GM12865 (cell line): ENCODE results near the gene LYPD6B.

Experiments
- DNase-seq: peaks from one replicate; pipeline ENCODE4 v3.0.0; 2010; ENCODE audit warnings: low read depth
- H3K4me3 ChIP-seq: 2 replicates; pipeline ENCODE4 v1.5.1; 2011; ENCODE audit warnings: mild to moderate bottlenecking, low read depth, low read length, control low read depth
- TF ChIP-seq, protein P1 (sequence below): IDR thresholded peaks from 2 replicates; pipeline ENCODE4 v1.5.1; 2011; ENCODE audit warnings: low read length, control low read depth, low read depth, inconsistent platforms; ENCODE audit not compliant: insufficient read depth; ENCODE audit errors: missing control alignments

The LYPD6B gene

DNA sequence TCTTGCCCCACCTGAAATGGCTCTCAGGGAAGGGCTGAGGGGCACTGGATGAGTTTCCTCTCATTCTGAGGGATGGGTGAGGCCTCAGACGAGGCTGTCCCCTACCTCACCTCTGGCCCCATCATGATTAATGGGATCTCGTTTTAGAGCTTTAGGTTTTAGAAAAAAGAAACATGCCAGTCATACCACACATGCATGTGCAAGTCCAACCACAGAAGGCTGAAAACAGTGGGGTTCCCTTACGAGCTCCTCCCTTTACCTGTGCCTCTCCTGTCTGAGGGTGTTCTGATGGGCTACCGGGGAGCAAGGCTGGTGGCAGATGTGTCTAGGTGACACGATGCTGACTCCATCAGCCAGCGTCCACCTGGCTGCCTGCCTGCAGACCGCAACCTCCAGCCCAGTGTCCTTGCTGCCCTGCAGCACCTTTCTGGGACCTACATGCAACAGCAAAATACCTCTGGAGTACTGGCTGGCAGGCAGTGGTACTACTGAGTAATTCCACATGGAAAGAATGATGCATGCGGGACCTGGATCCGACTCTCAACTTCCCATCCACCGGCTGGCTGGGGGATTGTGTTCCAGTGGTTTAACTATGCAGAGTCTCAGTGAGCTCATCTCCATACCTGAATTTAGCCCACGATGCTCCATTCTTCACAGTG, 9.1 kb upstream of the LYPD6B start:
- TF ChIP-seq, protein P1, sequence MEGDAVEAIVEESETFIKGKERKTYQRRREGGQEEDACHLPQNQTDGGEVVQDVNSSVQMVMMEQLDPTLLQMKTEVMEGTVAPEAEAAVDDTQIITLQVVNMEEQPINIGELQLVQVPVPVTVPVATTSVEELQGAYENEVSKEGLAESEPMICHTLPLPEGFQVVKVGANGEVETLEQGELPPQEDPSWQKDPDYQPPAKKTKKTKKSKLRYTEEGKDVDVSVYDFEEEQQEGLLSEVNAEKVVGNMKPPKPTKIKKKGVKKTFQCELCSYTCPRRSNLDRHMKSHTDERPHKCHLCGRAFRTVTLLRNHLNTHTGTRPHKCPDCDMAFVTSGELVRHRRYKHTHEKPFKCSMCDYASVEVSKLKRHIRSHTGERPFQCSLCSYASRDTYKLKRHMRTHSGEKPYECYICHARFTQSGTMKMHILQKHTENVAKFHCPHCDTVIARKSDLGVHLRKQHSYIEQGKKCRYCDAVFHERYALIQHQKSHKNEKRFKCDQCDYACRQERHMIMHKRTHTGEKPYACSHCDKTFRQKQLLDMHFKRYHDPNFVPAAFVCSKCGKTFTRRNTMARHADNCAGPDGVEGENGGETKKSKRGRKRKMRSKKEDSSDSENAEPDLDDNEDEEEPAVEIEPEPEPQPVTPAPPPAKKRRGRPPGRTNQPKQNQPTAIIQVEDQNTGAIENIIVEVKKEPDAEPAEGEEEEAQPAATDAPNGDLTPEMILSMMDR, result no peak
- DNase-seq, result no peak
- no peak overlapping the region for H3K4me3 ChIP-seq

DNA sequence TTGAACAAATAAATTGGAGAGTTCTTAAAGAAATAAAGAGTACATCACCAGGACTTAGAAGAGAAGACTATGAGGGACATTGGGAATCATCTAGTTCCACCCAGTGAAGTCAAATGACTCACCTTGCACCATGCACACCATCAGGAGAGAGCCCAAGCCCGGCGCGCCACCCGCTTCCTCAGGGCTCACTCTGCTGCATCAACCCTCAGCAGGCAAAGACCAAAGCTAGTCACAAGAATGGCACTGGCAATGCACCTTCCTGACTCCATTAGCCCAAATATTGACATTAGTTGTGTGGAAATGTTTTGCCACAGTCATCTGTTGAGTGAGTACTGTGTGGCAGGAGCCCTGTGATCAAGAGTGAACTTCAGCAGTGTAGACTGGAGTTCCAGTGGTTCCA, 7.1 kb upstream of the LYPD6B start:
- TF ChIP-seq, protein P1, result no peak
- H3K4me3 ChIP-seq, result no peak overlapping the region
- no peak for DNase-seq

DNA sequence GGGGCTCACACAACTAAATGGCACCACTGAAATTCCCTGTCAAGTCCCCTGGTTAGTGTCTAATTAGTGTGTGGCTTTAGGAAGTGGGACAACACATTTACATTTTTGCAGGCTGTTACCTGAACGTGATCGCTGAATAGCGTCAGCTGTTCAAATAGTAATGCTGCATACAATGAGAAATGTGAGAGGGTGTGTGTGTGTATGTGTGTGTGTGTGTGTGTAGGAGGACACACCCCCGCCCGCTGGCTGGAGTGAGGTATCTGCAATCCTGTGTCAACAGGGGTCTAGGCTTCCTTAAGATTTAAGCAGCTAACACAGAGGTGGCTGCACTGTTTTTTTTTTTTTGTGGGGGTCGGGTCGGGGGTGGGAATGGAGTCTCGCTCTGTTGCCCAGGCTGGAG, 4.8 kb upstream of the LYPD6B start:
- no peak for DNase-seq
- TF ChIP-seq, protein P1, result no peak
- H3K4me3 ChIP-seq, result no peak overlapping the region

DNA sequence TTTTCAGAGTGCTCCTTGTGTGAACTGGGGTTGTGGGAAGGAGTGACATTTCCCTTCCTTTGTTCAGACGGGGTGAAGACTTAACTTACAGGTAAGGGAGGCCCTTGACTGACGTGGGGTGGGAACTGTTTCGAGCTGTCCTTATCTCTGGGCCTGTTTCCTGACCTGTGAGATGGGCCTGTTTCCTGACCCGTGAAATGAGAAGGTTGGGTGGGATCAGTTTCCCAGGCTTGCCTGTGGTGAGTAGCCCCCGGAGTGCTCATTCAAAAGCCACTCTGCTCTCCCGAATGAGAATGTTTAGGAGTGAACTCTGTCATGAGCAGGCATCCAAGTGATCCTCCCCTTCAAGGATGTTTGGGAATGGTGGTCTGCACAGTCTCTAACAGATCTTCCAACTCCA, 4.1 kb upstream of the LYPD6B start:
- no peak for DNase-seq
- H3K4me3 ChIP-seq, result no peak overlapping the region
- TF ChIP-seq, protein P1, result no peak

DNA sequence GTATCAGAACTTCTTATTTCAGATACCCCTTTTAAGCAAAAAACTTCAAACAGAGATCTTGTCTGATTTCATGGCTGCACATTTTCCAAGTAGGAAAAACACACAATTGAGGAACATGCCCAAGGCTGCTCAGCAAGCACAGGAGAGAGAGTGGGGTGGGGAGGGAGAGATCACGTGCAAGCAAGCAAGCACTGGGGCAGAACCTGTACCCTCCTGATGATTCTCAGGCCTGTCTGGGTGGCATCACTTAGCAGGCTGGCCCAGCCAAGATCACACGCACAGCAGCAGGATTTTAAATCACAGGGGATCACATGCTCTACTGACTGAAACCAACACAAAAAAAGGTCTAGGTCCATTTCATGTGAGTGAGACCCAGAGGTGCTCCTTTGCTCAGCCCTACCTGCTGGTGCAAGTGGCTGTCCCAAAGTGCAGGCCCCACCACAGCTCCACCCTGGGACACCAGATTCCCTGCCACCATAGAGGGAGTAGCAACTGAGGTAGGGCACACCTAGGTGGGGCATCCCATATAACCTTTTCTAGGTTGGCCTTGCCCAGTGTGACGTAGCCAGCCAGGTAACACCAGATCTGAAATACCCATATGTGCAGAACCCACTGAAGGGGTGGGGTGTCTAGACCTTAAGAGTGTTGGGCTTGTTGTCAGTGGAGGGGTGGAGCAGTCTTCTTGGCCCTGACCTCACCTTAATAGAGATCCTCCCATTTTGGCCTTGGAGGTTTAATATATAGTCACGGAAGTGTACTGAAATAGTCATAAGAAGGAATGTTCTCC, 1.8 kb upstream of the LYPD6B start:
- DNase-seq, result no peak
- TF ChIP-seq, protein P1, result no peak
- no peak overlapping the region for H3K4me3 ChIP-seq

DNA sequence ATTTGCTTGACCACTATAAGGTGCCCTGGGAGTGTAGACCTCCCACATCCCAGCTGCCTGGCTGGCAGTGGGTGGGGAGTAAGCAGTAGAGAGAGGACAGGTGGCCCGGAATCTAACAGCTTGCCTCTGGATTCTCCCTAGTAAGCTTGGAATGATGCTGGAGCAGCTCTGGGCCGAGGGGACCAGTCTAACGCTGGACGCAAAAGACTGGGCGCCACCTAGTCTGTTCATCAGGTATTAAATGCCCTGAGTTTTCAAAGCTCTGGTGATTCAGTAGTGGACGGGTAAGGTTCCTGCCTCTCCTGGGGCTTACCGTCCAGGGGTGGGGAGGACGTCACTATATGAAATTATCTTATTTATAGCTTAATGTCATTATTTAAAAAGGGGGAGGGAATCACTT, 648 bp upstream of the LYPD6B start:
- DNase-seq, result no peak
- peak overlapping the region; percentile 65 for H3K4me3 ChIP-seq
- TF ChIP-seq, protein P1, result no peak
